ENCODE results near the gene ADAMTS6.

ADAMTS6 gene

DNA sequence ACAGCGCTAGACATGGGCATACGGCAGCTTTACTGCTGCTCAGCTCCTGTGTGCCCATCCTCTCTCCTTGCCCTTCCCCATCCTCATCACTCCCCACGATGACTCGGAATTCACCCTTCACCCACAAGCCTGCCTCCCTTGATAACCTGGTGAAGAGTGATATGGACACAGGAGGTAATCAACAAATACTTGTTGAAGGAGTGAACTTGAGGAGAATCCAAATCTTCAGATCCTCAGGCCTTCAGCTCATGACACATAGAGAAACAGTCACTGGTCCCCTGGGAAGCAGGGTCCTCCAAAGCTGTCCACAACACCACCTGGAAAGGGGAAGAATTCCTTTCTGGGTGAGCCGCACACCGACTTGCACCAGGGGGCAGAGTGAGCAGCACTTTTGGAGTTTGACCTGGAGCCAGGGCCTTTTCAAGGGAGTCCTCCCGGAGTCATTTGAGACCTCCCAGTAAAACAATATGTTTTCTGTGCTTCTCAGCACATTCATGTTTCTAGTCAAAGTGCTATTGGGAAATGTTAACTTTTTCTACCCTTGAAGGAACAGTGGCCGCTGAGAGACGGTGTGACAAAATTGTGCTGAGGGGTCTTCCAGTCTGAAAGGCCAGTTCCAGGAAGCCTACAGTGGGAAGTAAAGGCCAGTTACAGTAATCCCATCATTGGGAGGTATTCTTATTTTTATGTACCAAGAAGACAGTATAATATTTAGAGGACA lies 380.6 kb downstream of the ADAMTS6 start:
- TF ChIP-seq, protein P1, sequence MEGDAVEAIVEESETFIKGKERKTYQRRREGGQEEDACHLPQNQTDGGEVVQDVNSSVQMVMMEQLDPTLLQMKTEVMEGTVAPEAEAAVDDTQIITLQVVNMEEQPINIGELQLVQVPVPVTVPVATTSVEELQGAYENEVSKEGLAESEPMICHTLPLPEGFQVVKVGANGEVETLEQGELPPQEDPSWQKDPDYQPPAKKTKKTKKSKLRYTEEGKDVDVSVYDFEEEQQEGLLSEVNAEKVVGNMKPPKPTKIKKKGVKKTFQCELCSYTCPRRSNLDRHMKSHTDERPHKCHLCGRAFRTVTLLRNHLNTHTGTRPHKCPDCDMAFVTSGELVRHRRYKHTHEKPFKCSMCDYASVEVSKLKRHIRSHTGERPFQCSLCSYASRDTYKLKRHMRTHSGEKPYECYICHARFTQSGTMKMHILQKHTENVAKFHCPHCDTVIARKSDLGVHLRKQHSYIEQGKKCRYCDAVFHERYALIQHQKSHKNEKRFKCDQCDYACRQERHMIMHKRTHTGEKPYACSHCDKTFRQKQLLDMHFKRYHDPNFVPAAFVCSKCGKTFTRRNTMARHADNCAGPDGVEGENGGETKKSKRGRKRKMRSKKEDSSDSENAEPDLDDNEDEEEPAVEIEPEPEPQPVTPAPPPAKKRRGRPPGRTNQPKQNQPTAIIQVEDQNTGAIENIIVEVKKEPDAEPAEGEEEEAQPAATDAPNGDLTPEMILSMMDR (IDR thresholded peaks at IDR 0.05; ENCODE audit: low read length, missing control alignments): peak; percentile 85
- H3K4me3 ChIP-seq (replicated peaks; ENCODE audit: low read depth, low read length): no peak overlapping the region
- DNase-seq (ENCODE audit: low read depth): peak; percentile 90

Data from fibroblast of pulmonary artery (primary cell).